ENCODE results near the gene FAM168A.

GRCh38 chr11:73395297-73396208 lies 202.4 kb downstream of the FAM168A start:
- TF ChIP-seq CTCF (IDR thresholded peaks at IDR 0.05) (no peak), POLR2AphosphoS5 (IDR thresholded peaks at IDR 0.05; ENCODE audit: low read depth, low read length) (no peak), TCF7L2 (IDR thresholded peaks at IDR 0.05; ENCODE audit: low read depth, low read length) (no peak), SIN3A (IDR thresholded peaks at IDR 0.05; ENCODE audit: borderline replicate concordance, insufficient read depth, low read depth, low read length) (no peak)
